Measurements from ENCODE around the gene AEBP2. TPM values are rescaled to one million over a fixed set of nuclear protein-coding genes. Genes with fewer than 3 reads are reported as not detected.

Gene AEBP2
- total RNA-seq, 1 experiment from 2014 or later: 50.3 TPM

DNA sequence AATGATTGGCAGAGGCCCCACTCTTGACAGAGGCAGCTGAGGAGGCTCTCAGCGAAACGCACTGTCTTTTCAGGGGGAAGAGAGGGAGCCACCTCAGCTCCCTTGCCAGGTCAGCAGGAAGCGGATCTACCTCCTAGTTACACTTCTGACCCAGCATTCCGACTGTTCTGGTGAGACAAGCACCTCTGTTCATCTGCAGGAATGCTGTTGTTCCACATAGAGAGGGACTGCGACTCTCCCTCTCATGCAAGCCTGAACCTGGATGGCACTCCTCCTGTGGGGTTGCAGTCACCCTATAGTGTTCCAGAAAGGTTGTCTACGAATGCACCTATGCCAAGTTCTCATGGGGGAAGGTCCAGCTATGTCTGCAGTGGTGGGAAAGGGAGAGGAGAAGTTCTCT, 37.1 kb upstream of the AEBP2 start:
- Histone ChIP-seq H2AFZ (no peak overlapping the region), H3K4me1 (replicated peaks; ENCODE audit: insufficient read depth) (peaks cover 2% of the 10 kb centered on the region; the same call in 1 of the 2 replicates), H3K4me3 (no peak overlapping the region), H3K27ac (no peak overlapping the region), H3K27me3 (ENCODE audit: insufficient read depth, low read depth) (no peaks in the 10 kb centered on the region), H3K9me2 (ENCODE audit: insufficient read depth) (no peaks in the 10 kb centered on the region), H3K36me3 (ENCODE audit: low read depth) (no peaks in the 10 kb centered on the region), H3F3A (ENCODE audit: insufficient read depth, low read depth) (peaks cover 7% of the 10 kb centered on the region; the same call in 1 of the 2 replicates), H4K20me1 (ENCODE audit: insufficient read depth) (no peaks in the 10 kb centered on the region), H3K79me2 (ENCODE audit: low read depth) (no peaks in the 10 kb centered on the region), H3K9me3 (ENCODE audit: insufficient read depth, low read depth) (no peaks in the 10 kb centered on the region), H3K4me2 (no peak overlapping the region)
- intact Hi-C loops (cut with micrococcal nuclease; ENCODE audit: unreplicated experiment): no loop called here
- TF ChIP-seq CTCF (conservative IDR thresholded peaks at IDR 0.05) (no peak), EZH2 (IDR thresholded peaks at IDR 0.05; ENCODE audit: low read depth) (no peak)
- ChIA-PET POLR2A (ENCODE audit: unreplicated experiment) (no interaction called here), CTCF (no interaction called here)
- no peak for DNase-seq
- no TSS peak for BruUV-seq (replicated peaks)

DNA sequence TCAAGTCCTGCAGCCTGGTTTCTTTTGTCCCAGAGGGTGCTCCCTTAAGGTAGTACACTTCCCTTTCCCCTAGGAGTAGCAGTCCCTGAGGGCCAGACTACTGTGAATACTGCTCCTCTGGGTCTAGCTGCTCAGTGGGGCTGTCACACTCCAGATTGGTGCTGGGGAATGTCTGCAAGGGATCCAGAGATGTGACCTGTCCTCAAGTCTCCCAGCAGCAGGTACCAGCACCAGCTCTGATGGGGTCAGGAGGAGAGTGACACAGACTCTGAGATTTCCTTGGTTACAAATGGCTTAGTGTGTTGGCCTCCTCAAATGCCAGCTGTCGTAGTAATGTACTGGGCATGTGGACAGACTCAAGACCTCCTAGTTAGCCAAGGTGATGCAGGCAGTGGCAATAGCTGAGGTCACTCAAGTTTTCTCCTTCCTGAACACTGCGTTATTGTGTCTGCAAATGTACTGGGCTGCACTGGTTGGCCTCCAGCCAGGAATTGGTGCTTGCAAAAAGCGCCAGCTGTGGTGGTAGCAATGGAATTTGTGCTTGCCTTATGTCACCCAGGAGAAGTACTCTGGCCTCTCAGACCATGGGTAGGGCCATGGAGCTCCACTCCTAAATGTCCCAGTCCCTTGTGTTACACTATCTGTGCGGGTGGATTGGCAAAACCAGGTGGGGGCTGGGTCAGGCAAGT, 36.4 kb upstream of the AEBP2 start:
- peak; percentile 43 to 66 for DNase-seq
- POLR2A ChIA-PET (ENCODE audit: unreplicated experiment): interaction anchor here (0.6 kb wide), 1 partner anchor 9 kb away, joined by 4 read pairs; no protein-coding TSS in a partner anchor

DNA sequence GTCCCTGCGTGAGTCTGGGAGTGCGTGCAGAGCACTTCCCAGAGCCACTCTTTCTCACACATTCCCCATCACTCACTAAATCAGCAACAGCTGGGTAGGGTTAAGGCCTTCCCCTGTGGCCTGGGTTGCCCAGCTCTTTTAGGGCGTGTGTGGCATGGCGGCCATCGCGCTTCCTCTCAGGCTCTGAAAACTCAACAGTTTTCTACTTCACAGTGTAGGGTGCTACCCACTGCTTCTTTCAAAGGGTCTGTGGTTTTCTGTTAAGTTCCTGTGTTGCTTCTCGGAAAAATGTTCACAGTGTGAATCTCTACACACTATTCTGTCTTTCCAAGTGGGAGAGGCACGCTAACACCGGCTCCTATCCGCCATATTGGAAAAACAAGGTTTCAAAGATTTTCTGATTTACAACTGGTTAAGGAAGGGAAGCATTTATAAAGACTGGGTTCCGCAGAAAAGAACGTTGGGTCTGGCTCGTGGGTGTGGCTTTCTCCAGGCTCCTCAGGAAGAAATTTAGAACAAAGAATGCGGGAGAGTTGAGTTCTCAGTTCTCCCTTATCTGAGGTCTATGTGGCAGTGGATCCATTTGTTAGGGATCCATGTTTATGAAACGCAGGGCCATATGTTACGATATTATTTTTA, 34.9 kb upstream of the AEBP2 start:
- no peaks in the 10 kb centered on the region for H3K79me2 ChIP-seq (ENCODE audit: low read depth)
- no peaks in the 10 kb centered on the region for H3K27me3 ChIP-seq (ENCODE audit: insufficient read depth, low read depth)
- no peak overlapping the region for H3K4me3 ChIP-seq
- ChIA-PET POLR2A (ENCODE audit: unreplicated experiment) (no interaction called here), CTCF (no interaction called here)
- no peak overlapping the region for H2AFZ ChIP-seq
- BruUV-seq (replicated peaks): no TSS peak
- H3K9me3 ChIP-seq (ENCODE audit: insufficient read depth, low read depth): no peaks in the 10 kb centered on the region
- no peak overlapping the region for H3K27ac ChIP-seq
- H3K4me2 ChIP-seq: no peak overlapping the region
- no peak for DNase-seq
- H3K36me3 ChIP-seq (ENCODE audit: low read depth): no peaks in the 10 kb centered on the region
- no peaks in the 10 kb centered on the region for H3K4me1 ChIP-seq (replicated peaks; ENCODE audit: insufficient read depth)
- TF ChIP-seq CTCF (conservative IDR thresholded peaks at IDR 0.05): no peak
- no peak for TF ChIP-seq EZH2 (IDR thresholded peaks at IDR 0.05; ENCODE audit: low read depth)
- no peaks in the 10 kb centered on the region for H3F3A ChIP-seq (ENCODE audit: insufficient read depth, low read depth)
- H3K9me2 ChIP-seq (ENCODE audit: insufficient read depth): no peaks in the 10 kb centered on the region
- no peaks in the 10 kb centered on the region for H4K20me1 ChIP-seq (ENCODE audit: insufficient read depth)
- intact Hi-C loops (cut with micrococcal nuclease; ENCODE audit: unreplicated experiment): no loop called here

More for the DNA sequence above, 36.4 kb upstream of the AEBP2 start:
- Histone ChIP-seq H3K4me3 (no peak overlapping the region), H3K4me2 (no peak overlapping the region; the same call in 1 of the 2 replicates), H3K27me3 (ENCODE audit: insufficient read depth, low read depth) (no peaks in the 10 kb centered on the region), H4K20me1 (ENCODE audit: insufficient read depth) (no peaks in the 10 kb centered on the region), H3K4me1 (replicated peaks; ENCODE audit: insufficient read depth) (no peaks in the 10 kb centered on the region; the same call in 1 of the 2 replicates), H3K27ac (no peak overlapping the region), H3F3A (ENCODE audit: insufficient read depth, low read depth) (no peaks in the 10 kb centered on the region), H3K9me2 (ENCODE audit: insufficient read depth) (no peaks in the 10 kb centered on the region), H2AFZ (peak overlapping the region; percentile 48; the same call in 1 of the 2 replicates), H3K36me3 (ENCODE audit: low read depth) (no peaks in the 10 kb centered on the region), H3K9me3 (ENCODE audit: insufficient read depth, low read depth) (no peaks in the 10 kb centered on the region), H3K79me2 (ENCODE audit: low read depth) (no peaks in the 10 kb centered on the region)
- CTCF ChIA-PET: no interaction called here
- intact Hi-C loops (cut with micrococcal nuclease; ENCODE audit: unreplicated experiment): no loop called here
- TF ChIP-seq EZH2 (IDR thresholded peaks at IDR 0.05; ENCODE audit: low read depth) (no peak), CTCF (conservative IDR thresholded peaks at IDR 0.05) (no peak)
- no TSS peak for BruUV-seq (replicated peaks)
